SH-SY5Y (cell line): ENCODE data around the gene CNTNAP1.

Experiments
- GATA2 ChIP-seq: IDR thresholded peaks from 2 replicates; pipeline ENCODE4 v1.6.1; 2011; ENCODE audit warnings: mild to moderate bottlenecking, low read depth, low read length
- GATA3 ChIP-seq: IDR thresholded peaks from 2 replicates; pipeline ENCODE4 v1.6.1; 2011; ENCODE audit warnings: low read depth, mild to moderate bottlenecking, low read length, moderate library complexity

DNA sequence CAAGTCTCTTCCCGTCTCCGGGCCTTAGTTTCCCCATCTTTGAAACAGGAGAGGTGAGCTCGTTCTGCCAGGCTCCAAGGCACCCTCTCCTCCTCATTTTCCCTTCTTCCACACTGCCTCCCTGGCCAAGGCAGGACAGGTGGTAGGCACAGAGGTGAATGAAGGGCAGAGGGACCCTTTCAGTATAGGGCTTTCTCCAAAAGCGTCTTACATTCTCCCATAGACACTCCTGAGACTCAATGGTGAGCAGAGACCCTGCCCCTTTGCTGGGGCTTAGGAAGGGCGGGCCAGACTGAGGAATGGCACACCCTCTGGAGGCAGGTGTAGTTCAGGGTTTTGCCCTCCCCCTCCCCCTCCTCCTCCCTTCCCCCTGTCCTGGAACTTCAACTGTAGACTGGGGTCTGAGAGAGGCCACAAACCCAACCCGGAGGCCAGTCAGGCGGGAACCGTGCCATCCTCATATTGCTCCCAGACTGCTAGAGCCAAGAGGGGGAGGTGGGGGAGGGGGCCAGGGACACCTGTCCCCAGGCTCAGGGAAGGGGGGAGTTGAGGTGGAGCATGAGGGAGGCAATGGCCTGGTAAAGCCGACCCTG, 7.5 kb upstream of the CNTNAP1 start:
- TF ChIP-seq GATA2 (no peak), GATA3 (no peak)
